Keratinocyte (primary cell): ENCODE results near the gene PPP1R12A.

ENCODE experiments used
- EZH2 ChIP-seq: IDR thresholded peaks from one replicate; pipeline ENCODE4 v1.6.1; 2012; ENCODE audit warnings: inconsistent platforms, mild to moderate bottlenecking, low read length, moderate library complexity
- TF ChIP-seq, protein P1 (sequence below), 3 experiments: IDR thresholded peaks in 1 of 3; conservative IDR thresholded peaks in 1 of 3; optimal IDR thresholded peaks in 1 of 3; 2 replicates in 2 of 3; 3 replicates in 1 of 3; pipeline versions ENCODE3 to v1.5.1; 2011; ENCODE audit warnings: low read length in 3 of 3, mild to moderate bottlenecking in 3 of 3, moderate library complexity in 2 of 3, control low read depth in 1 of 3, inconsistent platforms in 1 of 3; ENCODE audit not compliant: insufficient read depth in 2 of 3; ENCODE audit errors: extremely low read depth in 1 of 3

- TF ChIP-seq, protein P1, sequence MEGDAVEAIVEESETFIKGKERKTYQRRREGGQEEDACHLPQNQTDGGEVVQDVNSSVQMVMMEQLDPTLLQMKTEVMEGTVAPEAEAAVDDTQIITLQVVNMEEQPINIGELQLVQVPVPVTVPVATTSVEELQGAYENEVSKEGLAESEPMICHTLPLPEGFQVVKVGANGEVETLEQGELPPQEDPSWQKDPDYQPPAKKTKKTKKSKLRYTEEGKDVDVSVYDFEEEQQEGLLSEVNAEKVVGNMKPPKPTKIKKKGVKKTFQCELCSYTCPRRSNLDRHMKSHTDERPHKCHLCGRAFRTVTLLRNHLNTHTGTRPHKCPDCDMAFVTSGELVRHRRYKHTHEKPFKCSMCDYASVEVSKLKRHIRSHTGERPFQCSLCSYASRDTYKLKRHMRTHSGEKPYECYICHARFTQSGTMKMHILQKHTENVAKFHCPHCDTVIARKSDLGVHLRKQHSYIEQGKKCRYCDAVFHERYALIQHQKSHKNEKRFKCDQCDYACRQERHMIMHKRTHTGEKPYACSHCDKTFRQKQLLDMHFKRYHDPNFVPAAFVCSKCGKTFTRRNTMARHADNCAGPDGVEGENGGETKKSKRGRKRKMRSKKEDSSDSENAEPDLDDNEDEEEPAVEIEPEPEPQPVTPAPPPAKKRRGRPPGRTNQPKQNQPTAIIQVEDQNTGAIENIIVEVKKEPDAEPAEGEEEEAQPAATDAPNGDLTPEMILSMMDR (optimal IDR thresholded peaks at IDR 0.05 in 1 of 3, IDR thresholded peaks at IDR 0.05 in 1 of 3, conservative IDR thresholded peaks at IDR 0.05 in 1 of 3; ENCODE audit: extremely low read depth in 1 of 3, insufficient read depth in 2 of 3, low read length in 3 of 3): no peak
- no peak for TF ChIP-seq EZH2
Measured at GRCh38 chr12:79921786-79922185, 13.1 kb downstream of the PPP1R12A start.
